ENCODE results near the gene LENG8.
"Not testable (repeated sequence)": the region's sequence is repeated elsewhere in the genome, so short reads cannot be mapped to it uniquely, and the experiment has no call there.

The LENG8 gene

DNA sequence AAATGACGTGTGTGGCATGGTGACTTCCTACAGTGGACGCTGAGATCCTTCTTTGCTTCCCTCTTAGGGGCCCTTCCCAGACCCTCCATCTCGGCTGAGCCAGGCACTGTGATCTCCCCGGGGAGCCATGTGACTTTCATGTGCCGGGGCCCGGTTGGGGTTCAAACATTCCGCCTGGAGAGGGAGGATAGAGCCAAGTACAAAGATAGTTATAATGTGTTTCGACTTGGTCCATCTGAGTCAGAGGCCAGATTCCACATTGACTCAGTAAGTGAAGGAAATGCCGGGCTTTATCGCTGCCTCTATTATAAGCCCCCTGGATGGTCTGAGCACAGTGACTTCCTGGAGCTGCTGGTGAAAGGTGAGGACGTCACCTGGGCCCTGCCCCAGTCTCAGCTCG, 58.8 kb downstream of the LENG8 start:
- no peaks in the 10 kb centered on the region for H3K4me1 ChIP-seq (ENCODE audit: control insufficient read depth, insufficient read depth, low read length)
- H3K27ac ChIP-seq (ENCODE audit: low read depth, low read length) = no peak overlapping the region
- H3K9ac ChIP-seq (ENCODE audit: low read depth, low read length) = no peak overlapping the region
- no peaks in the 10 kb centered on the region for H3K27me3 ChIP-seq (ENCODE audit: control insufficient read depth, insufficient read depth, low read length)
- no peak overlapping the region for H3K4me3 ChIP-seq (ENCODE audit: low read depth, low read length)
- peaks cover 22% of the 10 kb centered on the region for H3K9me3 ChIP-seq (ENCODE audit: control insufficient read depth, insufficient read depth, low read length)
- no peaks in the 10 kb centered on the region for H3K36me3 ChIP-seq (ENCODE audit: control insufficient read depth, insufficient read depth, low read length)

DNA sequence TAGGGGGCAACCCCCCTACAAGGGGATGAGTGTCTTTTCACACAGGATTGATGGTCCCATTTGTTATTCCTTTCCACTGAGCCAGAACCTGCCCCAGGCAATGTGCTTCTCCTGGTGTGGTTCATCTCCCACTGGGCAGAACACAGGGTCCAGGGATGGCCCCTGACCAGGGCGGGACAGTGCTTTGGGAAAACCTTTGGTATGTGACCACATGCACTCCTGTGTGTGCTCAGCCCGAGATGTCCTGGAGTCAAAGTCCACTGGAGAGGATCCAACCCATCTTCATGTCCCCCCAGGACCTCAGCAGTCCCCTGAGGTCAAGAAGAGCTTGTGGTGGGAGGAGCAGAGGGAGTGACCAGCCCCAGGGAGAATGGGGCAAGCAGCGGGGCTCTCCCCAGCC, 59.5 kb downstream of the LENG8 start:
- not testable (repeated sequence) for H3K9ac ChIP-seq (ENCODE audit: low read depth, low read length); H3K4me3 ChIP-seq (ENCODE audit: low read depth, low read length); H3K36me3 ChIP-seq (ENCODE audit: control insufficient read depth, insufficient read depth, low read length); H3K27ac ChIP-seq (ENCODE audit: low read depth, low read length); H3K27me3 ChIP-seq (ENCODE audit: control insufficient read depth, insufficient read depth, low read length); H3K4me1 ChIP-seq (ENCODE audit: control insufficient read depth, insufficient read depth, low read length)
- H3K9me3 ChIP-seq (ENCODE audit: control insufficient read depth, insufficient read depth, low read length) = peaks cover 28% of the 10 kb centered on the region

DNA sequence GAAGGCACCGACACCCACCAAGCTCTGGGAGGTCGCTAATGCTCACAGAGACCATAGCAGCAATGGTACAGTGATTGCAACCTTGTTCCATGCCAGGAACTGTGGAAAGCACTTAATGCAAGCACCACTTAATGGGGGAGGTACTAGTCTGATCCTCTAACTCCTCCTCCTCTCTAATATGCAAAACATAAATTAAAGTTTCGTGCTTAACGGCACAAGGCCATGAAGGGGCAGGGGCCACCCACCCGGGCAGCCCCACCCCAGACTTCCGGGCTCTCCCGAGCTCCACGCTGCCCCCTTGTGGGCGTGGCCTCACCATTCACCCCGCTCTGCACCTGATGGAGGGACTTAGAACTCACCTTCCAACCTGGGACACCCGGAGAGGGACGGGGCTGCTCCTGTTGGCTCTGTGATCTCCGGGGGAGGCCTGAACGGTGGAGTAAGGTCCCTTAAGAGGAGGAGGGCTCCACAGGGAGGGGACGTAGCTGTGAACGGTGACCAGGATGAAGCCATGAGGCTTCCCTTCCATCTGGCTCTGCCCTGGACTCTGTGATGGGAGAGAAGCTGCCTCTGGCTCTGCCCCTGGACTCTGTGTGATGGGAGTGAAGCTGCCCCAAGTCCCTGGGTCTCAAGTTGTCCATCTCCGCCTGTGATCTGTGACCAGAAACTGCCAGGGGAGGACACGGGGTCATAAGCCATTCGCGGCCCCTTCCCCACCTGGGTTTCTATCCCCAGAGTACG, 60.4 kb downstream of the LENG8 start:
- H3K27me3 ChIP-seq (ENCODE audit: control insufficient read depth, insufficient read depth, low read length); H3K4me3 ChIP-seq (ENCODE audit: low read depth, low read length); H3K4me1 ChIP-seq (ENCODE audit: control insufficient read depth, insufficient read depth, low read length); H3K9ac ChIP-seq (ENCODE audit: low read depth, low read length); H3K36me3 ChIP-seq (ENCODE audit: control insufficient read depth, insufficient read depth, low read length); H3K27ac ChIP-seq (ENCODE audit: low read depth, low read length): not testable (repeated sequence)
- H3K9me3 ChIP-seq (ENCODE audit: control insufficient read depth, insufficient read depth, low read length) = peaks cover 35% of the 10 kb centered on the region
